Endodermal cell (in vitro differentiated cells): ENCODE results near the gene CAPN2. TPM values are rescaled to one million over a fixed set of nuclear protein-coding genes. Genes with fewer than 3 reads are reported as not detected.

ENCODE experiments used
- DNase-seq: peaks from one replicate; pipeline ENCODE4 v3.0.0-alpha.2; 2017
- H3K27ac ChIP-seq: 2 replicates; pipeline ENCODE4 v1.5.1; 2013; ENCODE audit warnings: mild to moderate bottlenecking, low read depth, low read length, moderate library complexity
- H3K27me3 ChIP-seq: 2 replicates; pipeline ENCODE4 v1.6.1; 2013; ENCODE audit warnings: mild to moderate bottlenecking, low read length, moderate library complexity; ENCODE audit not compliant: insufficient read depth, control insufficient read depth, poor library complexity, severe bottlenecking
- H3K36me3 ChIP-seq: 2 replicates; pipeline ENCODE4 v1.7.0; 2013; ENCODE audit warnings: mild to moderate bottlenecking, low read length, moderate library complexity; ENCODE audit not compliant: control insufficient read depth, insufficient read depth
- H3K4me1 ChIP-seq: one replicate; pipeline ENCODE4 v1.7.0; 2013; ENCODE audit warnings: low read length; ENCODE audit not compliant: control insufficient read depth, insufficient read depth
- H3K4me3 ChIP-seq: 2 replicates; pipeline ENCODE4 v1.5.1; 2013; ENCODE audit warnings: mild to moderate bottlenecking, low read length, moderate library complexity
- H3K9ac ChIP-seq: 2 replicates; pipeline ENCODE4 v1.6.1; 2013; ENCODE audit warnings: mild to moderate bottlenecking, low read length, moderate library complexity; ENCODE audit not compliant: poor library complexity, severe bottlenecking; ENCODE audit errors: extremely low read depth
- H3K9me3 ChIP-seq: 2 replicates; pipeline ENCODE4 v1.6.1; 2013; ENCODE audit warnings: mild to moderate bottlenecking, low read length, moderate library complexity; ENCODE audit not compliant: control insufficient read depth
- H3K27ac Mint-ChIP-seq: 2 replicates; pipeline ENCODE4 v1.8.0; 2020; ENCODE audit warnings: mixed read lengths
- H3K27me3 Mint-ChIP-seq: 2 replicates; pipeline ENCODE4 v1.8.0; 2021; ENCODE audit warnings: mild to moderate bottlenecking, mixed read lengths; ENCODE audit not compliant: insufficient read depth
- H3K36me3 Mint-ChIP-seq: 2 replicates; pipeline ENCODE4 v1.8.0; 2020; ENCODE audit warnings: low read depth, mixed read lengths
- H3K4me1 Mint-ChIP-seq: 2 replicates; pipeline ENCODE4 v1.8.0; 2020; ENCODE audit warnings: mixed read lengths
- H3K4me3 Mint-ChIP-seq: 2 replicates; pipeline ENCODE4 v1.8.0; 2020; ENCODE audit warnings: mild to moderate bottlenecking, moderate library complexity, mixed read lengths
- H3K9me3 Mint-ChIP-seq: 2 replicates; pipeline ENCODE4 v1.8.0; 2020; ENCODE audit warnings: mild to moderate bottlenecking, mixed read lengths
- WGBS, 2 experiments: methylation state at CpG; one replicate each; pipeline versions ENCODE4 v1.1.5 to v1.1.7; 2013; ENCODE audit warnings: missing lambda C conversion rate in 2 of 2, mixed read lengths in 1 of 2; ENCODE audit not compliant: insufficient coverage in 1 of 2, insufficient read length in 1 of 2; 5-methylcytosine and 5-hydroxymethylcytosine counted together
- total RNA-seq, 2 donors: library from RNA; stranded (reverse); fragmentation: NEBNext Ultra II Directional in 1 of 2; extraction: Animal tissue kit (Norgen Biotek cat#: 25700) in 1 of 2; gene quantifications; 2 replicates in 1 of 2; 3 replicates in 1 of 2; pipeline ENCODE4 v1.2.1, GENCODE V29; 2021
- TF ChIP-seq, protein P1 (sequence below): fragments of 200-600 bp; sonication (generic); conservative IDR thresholded peaks from 2 replicates; pipeline ENCODE4 v1.5.0; 2021; ENCODE audit warnings: antibody characterized with exemption, mild to moderate bottlenecking

Gene CAPN2
- total RNA-seq, 2 donors from 2014 or later = 49.2 to 49.7 TPM

DNA sequence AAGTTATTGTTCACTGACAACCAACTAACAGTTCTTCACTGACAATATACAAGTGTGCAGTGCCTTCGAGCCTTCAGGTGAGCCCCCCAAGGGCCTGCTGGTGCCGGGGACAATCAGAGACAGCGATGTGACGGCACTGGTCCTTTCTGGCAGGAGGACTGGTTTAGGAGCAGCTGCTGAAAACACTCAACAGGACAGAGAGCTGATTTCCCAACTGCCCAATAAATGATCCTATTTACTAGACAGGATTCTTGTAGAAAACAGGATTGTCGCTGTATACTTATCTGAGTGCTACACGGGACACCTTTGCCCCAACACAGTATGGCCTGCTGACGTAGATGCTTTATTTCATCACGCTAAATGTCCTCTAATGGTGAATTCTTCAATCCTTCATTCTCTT lies 68.0 kb downstream of the CAPN2 start:
- 96% methylated on average over 8 of the region's 8 CpGs for WGBS, 2 experiments
- H3K27me3 Mint-ChIP-seq = no peaks in the 10 kb centered on the region
- H3K27ac ChIP-seq = no peak overlapping the region

DNA sequence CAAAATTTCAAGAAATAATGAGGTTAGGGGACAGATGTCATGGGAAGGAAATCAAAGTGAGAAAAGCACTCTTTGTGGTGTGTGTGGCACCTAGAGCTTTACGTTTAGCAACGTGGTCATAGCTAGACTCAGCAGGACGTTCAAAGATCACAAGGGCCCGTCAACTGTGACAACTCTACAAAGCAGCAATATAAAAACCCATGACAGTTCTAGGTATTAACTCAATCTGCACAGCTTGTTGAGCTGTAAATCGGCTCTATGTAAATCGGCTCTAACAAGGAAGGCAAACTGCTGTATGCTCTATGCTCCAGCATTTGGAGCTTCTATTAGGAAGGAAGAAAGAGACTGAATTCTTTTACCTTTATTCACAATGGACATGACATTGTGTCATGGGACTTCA lies 68.6 kb downstream of the CAPN2 start:
- DNase-seq = peak; percentile 15
- Mint-ChIP-seq H3K27me3 (no peaks in the 10 kb centered on the region), H3K27ac (no peak overlapping the region), H3K4me3 (no peak overlapping the region), H3K4me1 (peaks cover 12% of the 10 kb centered on the region), H3K36me3 (peaks cover 68% of the 10 kb centered on the region), H3K9me3 (no peaks in the 10 kb centered on the region)
- 69 to 91% methylated on average over 2 to 6 of the region's 6 CpGs for WGBS, 2 experiments
- Histone ChIP-seq H3K4me3 (no peak overlapping the region), H3K9me3 (no peaks in the 10 kb centered on the region), H3K4me1 (no peaks in the 10 kb centered on the region), H3K36me3 (peaks cover 83% of the 10 kb centered on the region), H3K27ac (peak overlapping the region; percentile 33), H3K27me3 (no peaks in the 10 kb centered on the region), H3K9ac (no peak overlapping the region)
- TF ChIP-seq, protein P1, sequence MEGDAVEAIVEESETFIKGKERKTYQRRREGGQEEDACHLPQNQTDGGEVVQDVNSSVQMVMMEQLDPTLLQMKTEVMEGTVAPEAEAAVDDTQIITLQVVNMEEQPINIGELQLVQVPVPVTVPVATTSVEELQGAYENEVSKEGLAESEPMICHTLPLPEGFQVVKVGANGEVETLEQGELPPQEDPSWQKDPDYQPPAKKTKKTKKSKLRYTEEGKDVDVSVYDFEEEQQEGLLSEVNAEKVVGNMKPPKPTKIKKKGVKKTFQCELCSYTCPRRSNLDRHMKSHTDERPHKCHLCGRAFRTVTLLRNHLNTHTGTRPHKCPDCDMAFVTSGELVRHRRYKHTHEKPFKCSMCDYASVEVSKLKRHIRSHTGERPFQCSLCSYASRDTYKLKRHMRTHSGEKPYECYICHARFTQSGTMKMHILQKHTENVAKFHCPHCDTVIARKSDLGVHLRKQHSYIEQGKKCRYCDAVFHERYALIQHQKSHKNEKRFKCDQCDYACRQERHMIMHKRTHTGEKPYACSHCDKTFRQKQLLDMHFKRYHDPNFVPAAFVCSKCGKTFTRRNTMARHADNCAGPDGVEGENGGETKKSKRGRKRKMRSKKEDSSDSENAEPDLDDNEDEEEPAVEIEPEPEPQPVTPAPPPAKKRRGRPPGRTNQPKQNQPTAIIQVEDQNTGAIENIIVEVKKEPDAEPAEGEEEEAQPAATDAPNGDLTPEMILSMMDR = no peak

More for the DNA sequence above, 68.0 kb downstream of the CAPN2 start:
- Mint-ChIP-seq H3K36me3 (peaks cover 69% of the 10 kb centered on the region), H3K4me3 (no peak overlapping the region), H3K27ac (no peak overlapping the region), H3K4me1 (peaks cover 12% of the 10 kb centered on the region), H3K9me3 (no peaks in the 10 kb centered on the region)
- TF ChIP-seq, protein P1 = no peak
- Histone ChIP-seq H3K36me3 (peaks cover 83% of the 10 kb centered on the region), H3K9ac (no peak overlapping the region), H3K4me3 (no peak overlapping the region), H3K27me3 (no peaks in the 10 kb centered on the region), H3K9me3 (no peaks in the 10 kb centered on the region), H3K4me1 (no peaks in the 10 kb centered on the region)
- peak; percentile 25 for DNase-seq

GRCh38 chr1:223783676-223784075 lies 71.3 kb downstream of the CAPN2 start:
- Mint-ChIP-seq H3K27ac (no peak overlapping the region), H3K27me3 (no peaks in the 10 kb centered on the region), H3K36me3 (peaks cover 66% of the 10 kb centered on the region), H3K4me3 (no peak overlapping the region), H3K9me3 (no peaks in the 10 kb centered on the region), H3K4me1 (peaks cover 2% of the 10 kb centered on the region)
- Histone ChIP-seq H3K9ac (no peak overlapping the region), H3K27ac (no peak overlapping the region), H3K36me3 (peaks cover 71% of the 10 kb centered on the region), H3K4me1 (no peaks in the 10 kb centered on the region), H3K27me3 (no peaks in the 10 kb centered on the region), H3K4me3 (no peak overlapping the region), H3K9me3 (no peaks in the 10 kb centered on the region)
- no peak for DNase-seq
- TF ChIP-seq, protein P1 = no peak
- WGBS, 2 experiments = no CpG with 5 or more reads among the region's 1 CpG
